NCI-H460 (cell line): ENCODE results near the gene FKRP. TPM values are rescaled to one million over a fixed set of nuclear protein-coding genes. Genes with fewer than 3 reads are reported as not detected.

Experiments used
- DNase-seq: peaks from one replicate; pipeline ENCODE4 v3.0.0-alpha.2; 2016; ENCODE audit warnings: low read depth; ENCODE audit errors: extremely low read depth
- total RNA-seq: library from RNA; depleted of rRNA; stranded (reverse); fragments of >200 nt; shearing (Covaris generic); gene quantifications from 2 replicates; pipeline ENCODE4 v1.2.3, GENCODE V29; 2014

The FKRP gene
- total RNA-seq, 1 experiment from 2014 or later = 8.5 TPM

- no peak for DNase-seq
Observed at GRCh38 chr19:46731007-46731501, 14.8 kb upstream of the FKRP start.

- DNase-seq = no peak
Observed at GRCh38 chr19:46731584-46731983, 14.3 kb upstream of the FKRP start.

GRCh38 chr19:46732172-46732938, 13.5 kb upstream of the FKRP start:
- DNase-seq = no peak

GRCh38 chr19:46732966-46733689, 12.7 kb upstream of the FKRP start:
- no peak for DNase-seq

- no peak for DNase-seq
Observed at GRCh38 chr19:46733690-46734292, 12.1 kb upstream of the FKRP start.

GRCh38 chr19:46736531-46737297, 9.1 kb upstream of the FKRP start:
- DNase-seq = no peak

- no peak for DNase-seq
Observed at GRCh38 chr19:46737298-46737654, 8.6 kb upstream of the FKRP start.

GRCh38 chr19:46737761-46738171, 8.1 kb upstream of the FKRP start:
- no peak for DNase-seq

GRCh38 chr19:46739290-46739771, 6.5 kb upstream of the FKRP start:
- no peak for DNase-seq

- DNase-seq = no peak
Observed at GRCh38 chr19:46741447-46741846, 4.4 kb upstream of the FKRP start.

DNA sequence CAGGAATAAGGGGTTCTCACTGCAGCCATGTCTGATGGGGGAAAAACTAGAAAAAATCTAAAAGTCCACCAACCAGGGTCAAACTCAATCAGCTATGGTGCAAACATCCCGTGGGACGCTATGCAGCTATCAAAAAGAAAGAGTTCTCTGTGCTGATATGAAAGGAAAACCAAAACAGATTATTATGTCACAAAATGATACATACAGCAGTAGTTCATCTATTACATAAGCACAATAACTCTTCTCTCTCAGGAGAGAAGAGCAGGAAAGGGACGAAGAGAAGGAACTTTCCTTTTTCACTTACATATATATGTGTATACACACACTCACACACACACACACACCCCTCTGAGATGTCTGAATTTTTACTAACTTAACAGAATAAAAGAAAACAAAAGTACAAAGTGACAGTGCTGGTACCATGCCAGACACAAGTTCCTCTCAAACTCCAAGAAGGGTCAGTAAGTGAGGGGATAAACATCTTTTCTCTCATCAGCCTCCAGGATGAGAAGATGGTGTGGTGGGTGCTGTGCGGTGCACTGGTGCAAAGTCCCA, 2.9 kb upstream of the FKRP start:
- no peak for DNase-seq

GRCh38 chr19:46744005-46744691, 1.7 kb upstream of the FKRP start:
- DNase-seq = no peak

DNA sequence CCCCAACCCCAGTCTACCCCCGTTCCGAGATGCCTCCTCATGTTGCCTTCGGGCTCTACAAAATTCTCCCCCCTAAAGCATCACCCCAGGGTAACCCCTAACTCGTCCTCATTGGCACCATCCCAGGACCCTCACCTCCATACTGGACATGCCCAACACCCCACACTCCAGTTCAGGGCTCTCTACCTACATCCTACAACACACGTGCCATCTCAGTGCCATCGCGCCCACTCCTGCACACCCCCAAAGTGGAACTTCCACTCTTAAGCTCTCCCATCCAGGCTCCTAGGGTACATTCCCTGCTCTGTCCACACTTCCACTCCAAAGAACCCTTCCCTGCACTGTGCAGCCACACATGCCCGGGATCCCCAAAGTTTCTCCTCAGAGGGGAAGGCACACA, 827 bp upstream of the FKRP start:
- DNase-seq = no peak

- peak; percentile 33 for DNase-seq
Observed at GRCh38 chr19:46746281-46747057, 612 bp downstream of the FKRP start, which contains the start of gene STRN4. TSS of gene STRN4 (minus strand) at chr19:46746450. CDS start at chr19:46746430, 20 bp downstream.

- peak; percentile 49 for DNase-seq
Observed at GRCh38 chr19:46748325-46749109, 2.7 kb downstream of the FKRP start.

DNA sequence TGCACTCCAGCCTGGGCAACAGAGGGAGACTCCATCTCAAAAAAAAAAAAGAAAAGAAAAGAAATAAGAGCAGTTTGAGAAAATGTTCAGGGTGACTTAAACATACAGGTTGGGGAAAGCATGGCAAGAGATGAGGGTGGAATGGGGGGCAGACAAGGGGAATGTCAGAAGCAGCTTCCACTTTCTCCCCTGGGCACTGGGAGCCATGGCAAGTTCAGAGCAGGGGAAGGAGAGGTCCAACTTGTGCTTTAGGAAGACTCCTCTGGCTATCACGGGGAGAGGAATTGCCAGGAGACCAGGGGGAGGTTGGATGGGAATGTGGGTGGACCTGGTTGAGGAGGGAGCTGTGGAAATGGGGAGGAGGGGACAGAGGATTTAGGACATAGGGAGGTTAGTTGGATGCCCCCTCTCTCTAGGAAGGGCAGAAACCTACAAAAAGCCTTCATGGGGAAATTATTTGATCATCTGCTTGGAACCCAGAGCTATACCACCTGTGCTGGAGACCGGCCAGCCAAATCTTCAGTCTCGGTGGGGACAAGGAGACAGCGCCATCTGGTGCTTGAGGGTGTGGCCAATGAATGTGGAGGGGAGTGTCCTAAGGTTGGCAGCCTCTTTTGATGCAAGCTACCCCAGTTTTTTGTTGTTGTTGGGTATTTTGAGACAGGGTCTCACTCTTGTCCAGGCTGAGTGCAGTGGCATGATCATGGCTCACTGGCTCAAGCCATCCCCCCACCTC, 7.7 kb downstream of the FKRP start:
- DNase-seq = peak; percentile 26

DNA sequence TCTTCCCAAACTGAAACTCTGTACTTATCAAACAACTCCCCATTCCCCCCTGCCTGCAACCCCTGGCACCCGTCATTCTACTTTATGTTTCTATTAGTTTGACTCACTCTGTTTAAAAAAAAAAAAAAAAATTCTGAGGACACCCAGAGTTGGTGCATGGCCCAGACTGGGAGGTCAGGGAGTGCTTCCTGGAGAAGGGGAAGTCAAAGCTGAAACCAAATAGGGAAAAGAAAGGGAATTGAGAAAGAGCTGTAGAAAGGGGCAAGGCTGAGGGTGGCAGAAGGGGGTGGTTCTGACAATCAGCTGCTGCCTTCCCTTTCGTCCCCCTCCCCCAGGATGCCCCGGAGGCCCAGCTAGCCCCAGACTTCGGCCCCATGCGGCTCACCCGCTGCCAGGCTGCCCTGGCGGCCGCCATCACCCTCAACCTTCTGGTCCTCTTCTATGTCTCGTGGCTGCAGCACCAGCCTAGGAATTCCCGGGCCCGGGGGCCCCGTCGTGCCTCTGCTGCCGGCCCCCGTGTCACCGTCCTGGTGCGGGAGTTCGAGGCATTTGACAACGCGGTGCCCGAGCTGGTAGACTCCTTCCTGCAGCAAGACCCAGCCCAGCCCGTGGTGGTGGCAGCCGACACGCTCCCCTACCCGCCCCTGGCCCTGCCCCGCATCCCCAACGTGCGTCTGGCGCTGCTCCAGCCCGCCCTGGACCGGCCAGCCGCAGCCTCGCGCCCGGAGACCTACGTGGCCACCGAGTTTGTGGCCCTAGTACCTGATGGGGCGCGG, 9.4 kb downstream of the FKRP start:
- DNase-seq = no peak
